NOMO-1 treated with dmso at 0.1 percent for 144 hours (cell line): ENCODE measurements around the gene ANKRD11.
"Not testable (repeated sequence)": the region's sequence is repeated elsewhere in the genome, so short reads cannot be mapped to it uniquely, and the experiment has no call there.

ENCODE experiments used
- DNase-seq: peaks from one replicate; lab custom pipeline; 2025; ENCODE audit not compliant: unreplicated experiment; lab: John Stamatoyannopoulos, UW

ANKRD11 gene

GRCh38 chr16:89388536-89388935 lies 101.8 kb downstream of the ANKRD11 start:
- DNase-seq = no peak

- DNase-seq = no peak
Measured at GRCh38 chr16:89386306-89387185, 103.8 kb downstream of the ANKRD11 start.

- no peak for DNase-seq
Measured at GRCh38 chr16:89385712-89386111, 104.6 kb downstream of the ANKRD11 start.

GRCh38 chr16:89384282-89384681 lies 106.1 kb downstream of the ANKRD11 start:
- DNase-seq = no peak

GRCh38 chr16:89383095-89384003 lies 107.0 kb downstream of the ANKRD11 start:
- DNase-seq = no peak

GRCh38 chr16:89382555-89382954 lies 107.8 kb downstream of the ANKRD11 start:
- not testable (repeated sequence) for DNase-seq

- no peak for DNase-seq
Measured at GRCh38 chr16:89381788-89382187, 108.6 kb downstream of the ANKRD11 start.

- DNase-seq = no peak
Measured at GRCh38 chr16:89380681-89381080, 109.7 kb downstream of the ANKRD11 start.

GRCh38 chr16:89378947-89379771 lies 111.2 kb downstream of the ANKRD11 start:
- no peak for DNase-seq

GRCh38 chr16:89377453-89377848 lies 112.9 kb downstream of the ANKRD11 start:
- no peak for DNase-seq

- DNase-seq = no peak
Measured at GRCh38 chr16:89376812-89377452, 113.4 kb downstream of the ANKRD11 start.

- no peak for DNase-seq
Measured at GRCh38 chr16:89375686-89376085, 114.7 kb downstream of the ANKRD11 start.

- DNase-seq = no peak
Measured at GRCh38 chr16:89375021-89375420, 115.3 kb downstream of the ANKRD11 start.

- no peak for DNase-seq
Measured at GRCh38 chr16:89374393-89374960, 115.9 kb downstream of the ANKRD11 start.

GRCh38 chr16:89373355-89374110 lies 116.8 kb downstream of the ANKRD11 start:
- no peak for DNase-seq

GRCh38 chr16:89371968-89372634 lies 118.3 kb downstream of the ANKRD11 start:
- no peak for DNase-seq

GRCh38 chr16:89371386-89371785 lies 119.0 kb downstream of the ANKRD11 start:
- no peak for DNase-seq

GRCh38 chr16:89370601-89371000 lies 119.8 kb downstream of the ANKRD11 start:
- DNase-seq = no peak

GRCh38 chr16:89370081-89370511 lies 120.3 kb downstream of the ANKRD11 start:
- DNase-seq = no peak
